HG03025 (cell line): ENCODE results near the gene CTAGE9.
"Not testable (repeated sequence)": the region's sequence is repeated elsewhere in the genome, so short reads cannot be mapped to it uniquely, and the experiment has no call there.

Experiments
- ATAC-seq: cut with Tn5 transposase; IDR thresholded peaks from one replicate; pipeline ENCODE4 v1.9.1; 2021; ENCODE audit warnings: mild to moderate bottlenecking, moderate library complexity; ENCODE audit not compliant: unreplicated experiment, low FRiP score

CTAGE9 gene

DNA sequence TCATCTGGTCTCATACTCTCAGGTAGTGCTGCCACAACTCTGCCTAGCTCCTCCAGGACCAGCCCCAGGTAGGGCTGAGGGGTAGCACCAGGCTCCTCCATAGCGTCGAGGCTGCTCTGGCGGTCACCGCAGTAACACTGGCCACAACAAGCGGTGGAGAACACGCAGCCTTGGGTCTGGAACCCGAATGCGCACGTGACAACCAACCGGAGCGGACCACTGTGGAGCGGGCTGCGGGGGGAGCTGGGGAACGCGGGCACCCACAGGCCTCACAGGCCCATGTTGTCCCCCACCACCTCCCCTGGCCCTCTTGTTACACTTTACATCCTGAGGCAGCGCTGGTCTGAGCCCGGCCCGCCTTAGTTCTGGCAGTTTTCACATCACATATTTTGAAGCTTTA is at the start of gene CTAGE9:
Gene CTAGE9 (minus strand): TSS at position 101 of the 400 bp plus-strand sequence. CDS start 0 bp downstream, at position 101.
- not testable (repeated sequence) for ATAC-seq

DNA sequence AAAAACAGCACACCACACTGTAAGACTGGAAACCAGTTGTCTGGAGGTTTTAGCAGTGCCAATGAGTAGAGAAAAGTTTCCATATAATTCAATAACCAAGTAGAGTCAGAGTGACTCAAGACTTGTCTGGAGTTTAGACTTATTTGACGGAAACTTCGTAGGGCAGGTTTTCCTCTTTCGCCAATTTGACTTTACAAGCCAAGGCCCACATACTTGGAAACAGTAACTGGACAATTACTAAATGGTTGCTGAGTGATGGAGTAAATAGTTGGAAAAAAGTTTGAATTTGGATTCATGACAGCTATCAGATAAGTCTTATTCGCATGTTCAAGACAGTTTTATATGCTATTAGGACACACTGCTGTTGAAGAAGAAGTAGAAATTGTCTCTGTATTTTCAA is 48.1 kb upstream of the CTAGE9 start:
- ATAC-seq, result no peak

DNA sequence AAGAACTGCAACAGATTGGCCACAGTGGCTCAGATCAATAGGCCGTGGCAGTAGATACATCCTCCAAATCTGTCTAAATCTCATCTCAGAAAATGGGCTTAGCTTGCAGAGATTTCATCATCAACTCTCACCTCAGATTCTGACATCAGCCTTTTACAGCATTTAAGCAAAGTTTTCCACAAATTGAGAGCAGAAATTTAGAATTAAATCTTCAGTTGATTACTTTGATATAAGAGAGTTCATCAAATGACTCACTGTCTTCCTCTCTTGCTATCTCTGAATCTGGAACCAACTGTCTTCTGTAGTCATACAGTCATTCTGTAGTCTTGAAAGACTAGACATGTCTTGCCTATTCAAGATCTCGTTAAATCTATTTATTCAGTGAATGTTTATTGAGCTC is 45.2 kb upstream of the CTAGE9 start:
- no peak for ATAC-seq

- ATAC-seq, result no peak
Measured at GRCh38 chr6:131755597-131755996, 44.8 kb upstream of the CTAGE9 start.

- ATAC-seq, result no peak
Measured at GRCh38 chr6:131754715-131755567, 44.1 kb upstream of the CTAGE9 start.

DNA sequence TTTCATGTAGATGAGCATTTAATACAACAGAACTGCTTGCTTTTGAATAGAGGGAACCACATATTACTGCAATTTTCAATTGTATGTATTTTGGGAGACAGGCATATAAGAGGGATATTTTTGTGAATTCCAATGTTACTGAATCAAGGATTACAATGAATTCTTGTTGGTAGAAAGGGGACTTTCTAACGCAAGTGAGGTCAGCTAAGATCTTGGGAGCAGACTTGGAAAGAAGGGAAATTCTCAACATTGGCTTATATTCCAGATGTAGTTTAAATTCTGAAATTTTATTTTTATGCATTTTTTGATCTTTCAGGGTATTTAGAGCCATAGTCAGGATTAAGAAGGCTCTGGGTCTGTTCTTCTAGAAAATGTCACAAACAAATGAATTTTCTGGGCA is 43.3 kb upstream of the CTAGE9 start:
- ATAC-seq, result no peak

DNA sequence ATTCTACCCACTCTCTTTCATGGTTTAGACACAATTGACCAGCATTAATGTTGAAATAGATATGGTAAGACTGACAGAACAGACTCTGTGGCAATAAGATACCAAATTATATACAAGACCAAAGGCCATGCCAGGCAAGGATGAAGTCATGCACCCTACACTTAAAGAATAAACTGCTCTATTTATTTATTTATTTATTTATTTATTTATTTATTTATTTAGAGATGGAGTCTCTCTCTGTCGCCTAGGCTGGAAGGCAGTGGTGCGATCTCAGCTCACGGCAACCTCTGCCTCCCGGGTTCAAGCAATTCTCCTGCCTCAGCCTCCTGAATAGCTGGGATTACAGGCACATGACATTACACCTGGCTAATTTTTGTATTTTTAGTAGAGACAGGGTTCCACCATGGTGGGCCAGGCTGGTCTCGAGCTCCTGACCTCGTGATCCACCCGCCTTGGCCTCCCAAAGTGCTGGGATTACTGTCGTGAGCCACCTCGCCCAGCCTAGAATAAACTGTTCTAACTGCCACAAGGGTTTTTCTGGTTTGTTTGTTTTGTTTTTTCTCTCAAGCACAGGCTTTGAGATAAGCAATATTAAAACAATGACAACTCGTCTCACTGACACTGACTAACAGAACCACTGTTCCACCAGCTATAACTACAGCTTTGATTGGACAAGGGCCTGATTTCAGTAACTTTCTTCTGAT is 40.3 kb upstream of the CTAGE9 start:
- not testable (repeated sequence) for ATAC-seq

- no peak for ATAC-seq
Measured at GRCh38 chr6:131749023-131749422, 38.2 kb upstream of the CTAGE9 start.

DNA sequence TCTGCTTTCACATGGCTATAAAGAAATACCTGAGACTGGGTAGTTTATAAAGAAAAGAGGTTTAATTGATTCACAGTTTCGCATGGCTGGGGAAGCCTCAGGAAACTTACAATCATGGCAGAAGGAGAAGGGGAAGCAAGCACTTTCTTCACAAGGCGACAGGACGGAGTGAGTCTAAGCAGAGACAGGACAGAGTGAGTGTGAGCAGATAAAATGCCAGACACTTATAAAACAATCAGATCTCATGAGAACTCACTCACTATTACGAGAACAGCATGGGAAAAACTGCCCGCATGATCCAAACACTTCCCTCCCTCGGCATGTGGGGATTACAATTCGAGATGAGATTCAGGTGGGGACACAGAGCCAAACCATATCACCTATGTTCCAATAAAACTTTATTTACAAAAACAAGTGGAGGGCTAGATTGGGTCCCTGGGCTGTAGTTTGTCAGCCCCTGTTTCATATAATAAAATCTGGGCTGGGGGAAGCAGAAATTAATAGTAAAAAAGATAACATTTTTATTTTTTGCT is 37.1 kb upstream of the CTAGE9 start:
- ATAC-seq, result no peak

DNA sequence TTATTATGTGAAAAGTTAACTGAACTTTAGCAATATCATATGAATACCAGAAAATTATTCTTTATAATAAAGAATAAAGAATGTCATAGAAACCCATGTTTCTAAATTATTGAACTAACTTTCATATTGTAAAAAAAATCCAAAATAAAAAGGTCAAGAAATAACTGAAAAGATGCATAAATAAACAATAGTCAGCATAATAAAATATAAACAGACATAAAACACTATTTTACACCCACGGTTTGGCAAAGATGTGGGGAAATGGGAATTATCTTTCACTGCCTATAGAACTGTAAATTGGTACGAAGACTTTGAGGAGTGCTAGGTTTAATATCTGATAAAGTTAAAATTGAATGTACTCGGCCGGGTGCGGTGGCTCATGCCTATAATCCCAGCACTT is 34.7 kb upstream of the CTAGE9 start:
- ATAC-seq, result no peak

DNA sequence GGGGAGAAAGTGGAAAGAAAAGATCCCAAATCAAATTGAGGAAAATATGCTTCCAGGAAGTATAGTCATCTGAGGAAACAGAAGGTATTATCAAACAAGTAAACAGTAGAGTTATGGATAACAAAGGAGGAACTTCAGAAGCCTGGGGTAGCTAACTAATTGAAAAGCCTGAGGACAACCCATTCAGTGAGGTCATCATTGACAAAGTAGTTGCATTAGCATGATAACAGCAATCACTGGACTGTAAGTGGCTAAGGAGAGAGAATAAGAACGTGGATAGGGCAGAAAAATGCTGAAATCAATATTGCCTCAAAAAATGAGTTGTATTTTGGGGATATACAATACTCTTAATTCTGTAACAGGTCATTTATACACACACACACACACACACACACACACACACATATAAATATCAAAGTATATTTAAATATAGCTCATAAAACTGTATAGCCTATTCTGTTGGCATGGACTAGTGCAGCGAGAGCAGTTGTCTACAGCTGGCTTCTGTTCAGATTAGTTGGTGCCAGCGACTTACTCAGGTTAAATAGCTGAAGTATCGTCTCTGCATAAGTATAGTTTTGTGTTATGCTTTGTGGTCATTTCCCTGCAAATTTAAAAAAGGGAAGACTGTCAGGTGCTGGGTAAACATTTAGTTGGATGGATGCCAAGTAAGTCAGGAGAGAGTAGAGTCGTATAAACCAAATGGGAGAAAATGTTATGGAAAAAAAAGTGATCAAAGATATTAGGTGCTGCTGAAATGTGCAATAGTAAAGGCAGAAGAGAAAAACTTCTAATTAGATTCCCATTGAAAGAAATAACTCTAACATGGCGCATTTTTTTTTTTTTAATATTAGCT is 33.8 kb upstream of the CTAGE9 start:
- ATAC-seq, result no peak

- no peak for ATAC-seq
Measured at GRCh38 chr6:131741688-131742393, 31.0 kb upstream of the CTAGE9 start.

DNA sequence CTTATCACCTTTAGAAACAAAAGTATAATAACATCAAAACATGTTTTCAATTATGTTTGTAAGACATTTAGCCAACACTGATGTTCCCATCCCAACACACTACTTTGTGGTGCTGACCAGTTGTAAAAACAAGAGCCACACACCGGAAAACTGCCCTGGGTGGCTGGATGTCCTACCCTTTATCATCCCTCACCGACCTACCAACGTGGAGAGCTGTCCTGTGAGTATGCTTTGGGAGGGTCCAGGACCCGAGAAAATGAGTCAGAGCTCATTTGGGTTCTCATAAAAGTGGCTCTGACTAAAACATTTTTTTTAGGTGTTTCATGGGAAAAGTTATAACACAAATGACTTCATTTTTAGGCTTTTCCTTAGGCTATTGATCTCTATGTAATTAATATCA is 29.3 kb upstream of the CTAGE9 start:
- no peak for ATAC-seq

DNA sequence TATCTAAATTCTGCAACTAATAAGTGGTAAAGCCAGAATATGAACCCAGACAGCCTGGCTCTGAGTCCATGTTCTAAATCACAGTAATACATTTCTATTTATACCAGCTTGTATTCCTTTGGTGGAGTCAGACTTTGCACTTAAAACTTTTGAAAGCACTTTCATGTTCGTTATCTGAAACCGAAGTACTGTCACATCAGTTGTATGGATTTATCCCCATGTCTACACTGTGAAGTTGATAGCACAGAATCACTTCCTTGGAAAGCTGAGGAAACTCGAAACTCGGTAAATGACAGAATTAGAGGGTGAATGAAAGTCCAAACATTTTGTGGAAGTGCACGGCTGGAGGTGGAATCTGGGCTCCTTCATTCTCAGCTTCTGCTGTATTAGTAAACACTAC is 28.3 kb upstream of the CTAGE9 start:
- ATAC-seq, result no peak

GRCh38 chr6:131736811-131737210 is 26.0 kb upstream of the CTAGE9 start:
- ATAC-seq, result no peak

GRCh38 chr6:131736003-131736596 is 25.3 kb upstream of the CTAGE9 start:
- no peak for ATAC-seq

- ATAC-seq, result no peak
Measured at GRCh38 chr6:131733376-131734016, 22.7 kb upstream of the CTAGE9 start.

DNA sequence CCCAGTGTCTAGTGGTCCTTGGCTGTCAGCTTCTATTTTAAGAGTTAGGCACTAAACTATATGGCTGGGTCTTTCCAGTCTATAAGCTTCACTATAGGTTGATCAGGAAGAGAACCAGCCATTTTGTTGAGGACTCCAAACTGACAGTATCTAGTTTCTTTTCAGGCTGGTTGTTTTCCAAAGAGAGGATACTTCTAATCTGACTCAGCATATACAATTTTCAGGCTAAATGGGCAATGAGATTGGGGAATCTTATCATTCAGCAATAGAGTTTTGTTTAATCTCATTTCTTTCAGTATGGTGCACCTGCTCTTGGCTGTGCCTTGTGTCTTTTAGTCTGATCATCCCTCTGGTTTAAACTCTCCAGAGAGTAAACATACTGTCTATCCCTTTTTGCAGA is 20.4 kb upstream of the CTAGE9 start:
- no peak for ATAC-seq

- no peak for ATAC-seq
Measured at GRCh38 chr6:131730264-131730663, 19.4 kb upstream of the CTAGE9 start.
